Lower leg skin (tissue), 3 donors: Measurements from ENCODE around the gene ODC1.

Experiments used
- POLR2A ChIP-seq, 2 donors: fragments of 450-650 bp; IDR thresholded peaks; one replicate each; pipeline ENCODE4 v1.6.1; 2016 to 2017; ENCODE audit warnings: antibody characterized with exemption in 2 of 2, mild to moderate bottlenecking in 1 of 2, moderate library complexity in 1 of 2
- TF ChIP-seq, protein P1 (sequence below), 3 donors: fragments of 450-650 bp; IDR thresholded peaks; one replicate each; pipeline ENCODE4 v1.5.1; 2016; ENCODE audit warnings: antibody characterized with exemption in 3 of 3, mild to moderate bottlenecking in 3 of 3, moderate library complexity in 2 of 3

- TF ChIP-seq, protein P1, sequence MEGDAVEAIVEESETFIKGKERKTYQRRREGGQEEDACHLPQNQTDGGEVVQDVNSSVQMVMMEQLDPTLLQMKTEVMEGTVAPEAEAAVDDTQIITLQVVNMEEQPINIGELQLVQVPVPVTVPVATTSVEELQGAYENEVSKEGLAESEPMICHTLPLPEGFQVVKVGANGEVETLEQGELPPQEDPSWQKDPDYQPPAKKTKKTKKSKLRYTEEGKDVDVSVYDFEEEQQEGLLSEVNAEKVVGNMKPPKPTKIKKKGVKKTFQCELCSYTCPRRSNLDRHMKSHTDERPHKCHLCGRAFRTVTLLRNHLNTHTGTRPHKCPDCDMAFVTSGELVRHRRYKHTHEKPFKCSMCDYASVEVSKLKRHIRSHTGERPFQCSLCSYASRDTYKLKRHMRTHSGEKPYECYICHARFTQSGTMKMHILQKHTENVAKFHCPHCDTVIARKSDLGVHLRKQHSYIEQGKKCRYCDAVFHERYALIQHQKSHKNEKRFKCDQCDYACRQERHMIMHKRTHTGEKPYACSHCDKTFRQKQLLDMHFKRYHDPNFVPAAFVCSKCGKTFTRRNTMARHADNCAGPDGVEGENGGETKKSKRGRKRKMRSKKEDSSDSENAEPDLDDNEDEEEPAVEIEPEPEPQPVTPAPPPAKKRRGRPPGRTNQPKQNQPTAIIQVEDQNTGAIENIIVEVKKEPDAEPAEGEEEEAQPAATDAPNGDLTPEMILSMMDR (IDR thresholded peaks at IDR 0.05): no peak
- no peak for TF ChIP-seq POLR2A (IDR thresholded peaks at IDR 0.05)
Observed at GRCh38 chr2:10393640-10393982, 54.5 kb downstream of the ODC1 start.
